Keratinocyte (primary cell): ENCODE measurements around the gene SLIT3.

Source experiments
- CTCF ChIP-seq, 3 experiments: IDR thresholded peaks in 1 of 3; conservative IDR thresholded peaks in 1 of 3; optimal IDR thresholded peaks in 1 of 3; 2 replicates in 2 of 3; 3 replicates in 1 of 3; pipeline versions ENCODE3 to v1.5.1; 2011; ENCODE audit warnings: low read length in 3 of 3, mild to moderate bottlenecking in 3 of 3, moderate library complexity in 2 of 3, control low read depth in 1 of 3, inconsistent platforms in 1 of 3; ENCODE audit not compliant: insufficient read depth in 2 of 3; ENCODE audit errors: extremely low read depth in 1 of 3
- EZH2 ChIP-seq: IDR thresholded peaks from one replicate; pipeline ENCODE4 v1.6.1; 2012; ENCODE audit warnings: inconsistent platforms, mild to moderate bottlenecking, low read length, moderate library complexity

DNA sequence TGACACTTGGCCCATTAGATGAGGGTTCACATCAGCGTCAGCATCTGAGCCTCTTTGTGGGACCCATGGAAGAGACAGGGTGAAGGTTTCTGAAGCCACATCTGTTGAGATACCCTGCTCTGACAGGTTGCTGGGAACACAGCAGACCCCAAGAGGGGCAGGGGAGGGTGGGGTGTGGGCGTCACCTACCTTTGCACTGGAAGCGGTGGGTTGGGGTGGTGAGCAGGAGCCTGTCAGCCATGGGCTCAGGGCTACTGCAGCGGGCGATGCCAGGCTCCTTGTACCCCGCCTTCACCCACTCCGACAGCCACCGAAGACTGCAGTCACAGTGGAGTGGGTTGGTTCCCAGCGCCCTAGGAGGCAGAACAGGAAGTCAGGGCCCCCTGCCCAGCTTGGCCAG lies 590.2 kb downstream of the SLIT3 start:
- no peak for TF ChIP-seq CTCF (optimal IDR thresholded peaks at IDR 0.05 in 1 of 3, IDR thresholded peaks at IDR 0.05 in 1 of 3, conservative IDR thresholded peaks at IDR 0.05 in 1 of 3; ENCODE audit: extremely low read depth in 1 of 3, insufficient read depth in 2 of 3, low read length in 3 of 3)
- TF ChIP-seq EZH2 = no peak
